AG04449 (cell line): ENCODE measurements around the gene TWNK.

Experiments used
- CTCF ChIA-PET: fragments of 350-600 bp; formaldehyde crosslinking; extraction: SDS; loops from one replicate; lab custom pipeline; 2021; ENCODE audit warnings: antibody characterized with exemption; lab: Yijun Ruan, JAX
- POLR2A ChIA-PET: fragments of 400-600, 350-600 bp; formaldehyde crosslinking; extraction: SDS; loops from one replicate; lab custom pipeline; 2020; ENCODE audit warnings: antibody characterized with exemption, inconsistent platforms; lab: Yijun Ruan, JAX
- DNase-seq: peaks from one replicate; pipeline ENCODE4 v3.0.0-alpha.2; 2010; ENCODE audit warnings: low read depth, low spot score
- H3K4me3 ChIP-seq: 2 replicates; pipeline ENCODE4 v1.5.1; 2011; ENCODE audit warnings: low read depth, mild to moderate bottlenecking, control low read depth, low read length
- CTCF ChIP-seq: IDR thresholded peaks from one replicate; pipeline ENCODE4 v1.5.1; 2011; ENCODE audit warnings: mild to moderate bottlenecking, moderate library complexity, low read length, control low read depth, inconsistent platforms; ENCODE audit not compliant: insufficient read depth; ENCODE audit errors: missing control alignments

TWNK gene

GRCh38 chr10:100982916-100983830, 4.2 kb upstream of the TWNK start:
- TF ChIP-seq CTCF: no peak
- H3K4me3 ChIP-seq: no peak overlapping the region
- ChIA-PET CTCF (interaction anchor here (10.0 to 26.4 kb wide), 2 partner anchors 13 to 34 kb away, joined by 119 to 803 read pairs; partner anchors contain the start of gene LZTS2), POLR2A (no interaction called here)
- no peak for DNase-seq

GRCh38 chr10:100983868-100984671, 3.3 kb upstream of the TWNK start:
- POLR2A ChIA-PET: no interaction called here
- no peak overlapping the region for H3K4me3 ChIP-seq
- DNase-seq: no peak
- no peak for TF ChIP-seq CTCF
- CTCF ChIA-PET: interaction anchor here (1.1 to 26.4 kb wide), 3 partner anchors 9 to 33 kb away, joined by 4 to 803 read pairs (median 119); partner anchors contain the start of gene LZTS2

- ChIA-PET POLR2A (interaction anchor here (0.7 kb wide), 1 partner anchor 752 kb away, joined by 3 read pairs; no protein-coding TSS in a partner anchor), CTCF (interaction anchor here (1.1 to 26.4 kb wide), 4 partner anchors 10 to 32 kb away, joined by 4 to 803 read pairs (median 67); partner anchors contain the start of gene LZTS2)
- DNase-seq: no peak
- no peak for TF ChIP-seq CTCF
- no peak overlapping the region for H3K4me3 ChIP-seq
Measured at GRCh38 chr10:100984672-100985177, 2.6 kb upstream of the TWNK start.

- no peak for TF ChIP-seq CTCF
- no peak for DNase-seq
- CTCF ChIA-PET: interaction anchor here (1.0 to 26.4 kb wide), 8 partner anchors 8 to 56 kb away, joined by 3 to 803 read pairs (median 4); partner anchors contain the start of gene LZTS2
- POLR2A ChIA-PET: interaction anchor here (0.7 kb wide), 1 partner anchor 752 kb away, joined by 3 read pairs; no protein-coding TSS in a partner anchor
- no peak overlapping the region for H3K4me3 ChIP-seq
Measured at GRCh38 chr10:100985336-100985735, 2.0 kb upstream of the TWNK start.

GRCh38 chr10:100986623-100986951, 756 bp upstream of the TWNK start:
- peak overlapping the region; percentile 100 for H3K4me3 ChIP-seq
- ChIA-PET POLR2A (interaction anchor here (1.1 kb wide), 1 partner anchor 13 kb away, joined by 4 read pairs; the partner anchor contains the start of gene LZTS2), CTCF (interaction anchor here (0.6 to 26.4 kb wide), 9 partner anchors 9 to 72 kb away, joined by 3 to 803 read pairs (median 5); partner anchors contain the start of gene LZTS2)
- no peak for DNase-seq
- no peak for TF ChIP-seq CTCF
